ENCODE data around the gene PLCB2. TPM values are rescaled to one million over a fixed set of nuclear protein-coding genes. Genes with fewer than 3 reads are reported as not detected.

The PLCB2 gene
- total and polyA plus RNA-seq, 9 of the 15 experiments (the other 6 are each of a cell fraction or from before 2014, with no cell fraction given) = 0.37 to 12.3 (median 8.0) TPM

DNA sequence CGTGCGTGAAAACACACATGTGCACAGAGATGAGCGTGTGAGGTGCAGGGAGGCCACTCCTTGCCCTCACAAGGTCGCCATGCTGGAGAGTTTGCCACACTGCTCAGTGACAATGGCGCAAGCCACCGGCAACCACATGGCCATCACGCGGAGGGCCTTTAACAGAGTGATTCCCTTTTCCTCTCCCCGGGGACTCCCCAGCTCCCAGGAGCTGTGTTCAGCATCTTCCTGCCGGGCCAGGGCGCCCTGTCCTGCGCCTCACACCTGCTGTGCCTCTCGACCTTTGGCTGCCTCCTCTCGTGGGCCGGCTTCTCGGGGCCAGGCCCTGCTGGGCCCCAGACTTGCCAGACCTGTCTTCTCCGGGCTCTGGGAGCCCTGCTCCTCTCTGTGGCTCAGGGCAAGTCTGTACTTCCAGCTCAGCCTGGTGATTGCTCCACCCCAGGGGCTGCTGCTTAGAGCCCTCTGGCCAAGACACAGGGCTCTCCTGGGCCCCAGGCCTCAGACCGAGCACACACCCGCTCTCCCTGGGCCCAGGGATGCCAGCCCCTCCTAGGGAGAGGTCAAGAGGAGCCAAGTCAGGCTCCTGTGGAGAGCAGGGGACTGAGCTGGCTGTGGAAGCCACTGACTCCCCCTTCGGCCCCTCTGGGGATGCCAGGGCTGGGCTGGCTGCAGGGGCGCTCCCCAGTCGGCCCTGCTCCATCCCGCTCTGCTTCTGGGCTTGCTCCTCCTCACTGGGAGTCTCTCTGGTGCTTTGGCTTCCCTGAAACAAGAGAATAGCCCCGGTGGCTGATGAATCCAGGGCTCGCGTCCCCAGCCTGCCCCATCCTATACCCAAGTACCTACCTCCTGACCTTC lies 27.4 kb upstream of the PLCB2 start:
- Histone ChIP-seq H3K9me1 (ENCODE audit: control insufficient read depth, insufficient read depth, low read length) (no peaks in the 10 kb centered on the region), H3K4me3 (no peak overlapping the region), H3K4me1 (replicated peaks in 1 of 2; ENCODE audit: control insufficient read depth in 2 of 2, insufficient read depth in 2 of 2, low read length in 2 of 2) (peaks cover 40 to 71% of the 10 kb centered on the region in 2 experiments), H3K36me3 (ENCODE audit: control insufficient read depth, insufficient read depth, low read length) (no peaks in the 10 kb centered on the region; the same call in 2 of the 3 replicates), H4K20me1 (replicated peaks; ENCODE audit: control insufficient read depth, insufficient read depth, low read length) (peaks cover 6% of the 10 kb centered on the region; the same call in 1 of the 2 replicates), H3K79me2 (ENCODE audit: control insufficient read depth, insufficient read depth, low read length) (no peaks in the 10 kb centered on the region), H3K27me3 (ENCODE audit: control insufficient read depth in 2 of 2, insufficient read depth in 2 of 2, low read length in 2 of 2) (no peaks in the 10 kb centered on the region), H3K4me2 (ENCODE audit: insufficient read depth, low read length) (no peak overlapping the region), H3K9me3 (replicated peaks; ENCODE audit: control insufficient read depth, insufficient read depth, low read depth, low read length) (no peaks in the 10 kb centered on the region), H2AFZ (ENCODE audit: low read depth, low read length) (peak overlapping the region; percentile 69; the same call in 1 of the 2 replicates), H3K27ac (ENCODE audit: extremely low read depth, low read depth, low read length) (no peak overlapping the region), H3K9ac (ENCODE audit: insufficient read depth in 1 of 2, low read depth in 2 of 2, low read length in 2 of 2) (peak overlapping the region in 1 of 2 experiments; percentile 81; a peak in 1 of 4 replicates)
- POLR2A ChIA-PET = interaction anchor here (0.5 to 1.1 kb wide), 2 partner anchors 62 to 108 kb away, joined by 3 to 4 read pairs; no protein-coding TSS in a partner anchor
- FAIRE-seq (no peak), ATAC-seq (no peak), DNase-seq (ENCODE audit: extremely low read depth in 1 of 4, low spot score in 3 of 4) (no peak)
- in situ Hi-C loops (cut with MboI) = no loop called here
- BruUV-seq (replicated peaks) = no TSS peak
- CTCF ChIA-PET (ENCODE audit: low intra/inter-chr PET ratio) = no interaction called here
- WGBS (ENCODE audit: insufficient coverage, low coverage, missing lambda C conversion rate) = 76% methylated on average over 23 of the region's 26 CpGs
- intact Hi-C loops (cut with micrococcal nuclease) = loop anchor here (5.0 kb wide), 1 partner anchor 118 kb away; no protein-coding TSS in a partner anchor
- TF ChIP-seq U2AF2 (optimal IDR thresholded peaks at IDR 0.05; ENCODE audit: low read depth, low read length) = no peak
- TF ChIP-seq MECOM (CRISPR knock-in tag; IDR thresholded peaks at IDR 0.05) = no peak
- TF ChIP-seq HINFP (tag; conservative IDR thresholded peaks at IDR 0.05; ENCODE audit: low read depth) = no peak
- no peak for TF ChIP-seq TAF7 (tag; IDR thresholded peaks at IDR 0.05)
- TF ChIP-seq FOSL1 (tag; conservative IDR thresholded peaks at IDR 0.05) = no peak
- TF ChIP-seq, protein P1, sequence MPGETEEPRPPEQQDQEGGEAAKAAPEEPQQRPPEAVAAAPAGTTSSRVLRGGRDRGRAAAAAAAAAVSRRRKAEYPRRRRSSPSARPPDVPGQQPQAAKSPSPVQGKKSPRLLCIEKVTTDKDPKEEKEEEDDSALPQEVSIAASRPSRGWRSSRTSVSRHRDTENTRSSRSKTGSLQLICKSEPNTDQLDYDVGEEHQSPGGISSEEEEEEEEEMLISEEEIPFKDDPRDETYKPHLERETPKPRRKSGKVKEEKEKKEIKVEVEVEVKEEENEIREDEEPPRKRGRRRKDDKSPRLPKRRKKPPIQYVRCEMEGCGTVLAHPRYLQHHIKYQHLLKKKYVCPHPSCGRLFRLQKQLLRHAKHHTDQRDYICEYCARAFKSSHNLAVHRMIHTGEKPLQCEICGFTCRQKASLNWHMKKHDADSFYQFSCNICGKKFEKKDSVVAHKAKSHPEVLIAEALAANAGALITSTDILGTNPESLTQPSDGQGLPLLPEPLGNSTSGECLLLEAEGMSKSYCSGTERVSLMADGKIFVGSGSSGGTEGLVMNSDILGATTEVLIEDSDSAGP (CRISPR knock-in tag; IDR thresholded peaks at IDR 0.05) = no peak
- TF ChIP-seq KDM5B (IDR thresholded peaks at IDR 0.05; ENCODE audit: insufficient replicate concordance, low read depth, low read length) = no peak
- TF ChIP-seq POLR2G (IDR thresholded peaks at IDR 0.05; ENCODE audit: low read depth, low read length) = no peak
- no peak for TF ChIP-seq ZNF140 (CRISPR knock-in tag; IDR thresholded peaks at IDR 0.05)
- TF ChIP-seq, protein P2, sequence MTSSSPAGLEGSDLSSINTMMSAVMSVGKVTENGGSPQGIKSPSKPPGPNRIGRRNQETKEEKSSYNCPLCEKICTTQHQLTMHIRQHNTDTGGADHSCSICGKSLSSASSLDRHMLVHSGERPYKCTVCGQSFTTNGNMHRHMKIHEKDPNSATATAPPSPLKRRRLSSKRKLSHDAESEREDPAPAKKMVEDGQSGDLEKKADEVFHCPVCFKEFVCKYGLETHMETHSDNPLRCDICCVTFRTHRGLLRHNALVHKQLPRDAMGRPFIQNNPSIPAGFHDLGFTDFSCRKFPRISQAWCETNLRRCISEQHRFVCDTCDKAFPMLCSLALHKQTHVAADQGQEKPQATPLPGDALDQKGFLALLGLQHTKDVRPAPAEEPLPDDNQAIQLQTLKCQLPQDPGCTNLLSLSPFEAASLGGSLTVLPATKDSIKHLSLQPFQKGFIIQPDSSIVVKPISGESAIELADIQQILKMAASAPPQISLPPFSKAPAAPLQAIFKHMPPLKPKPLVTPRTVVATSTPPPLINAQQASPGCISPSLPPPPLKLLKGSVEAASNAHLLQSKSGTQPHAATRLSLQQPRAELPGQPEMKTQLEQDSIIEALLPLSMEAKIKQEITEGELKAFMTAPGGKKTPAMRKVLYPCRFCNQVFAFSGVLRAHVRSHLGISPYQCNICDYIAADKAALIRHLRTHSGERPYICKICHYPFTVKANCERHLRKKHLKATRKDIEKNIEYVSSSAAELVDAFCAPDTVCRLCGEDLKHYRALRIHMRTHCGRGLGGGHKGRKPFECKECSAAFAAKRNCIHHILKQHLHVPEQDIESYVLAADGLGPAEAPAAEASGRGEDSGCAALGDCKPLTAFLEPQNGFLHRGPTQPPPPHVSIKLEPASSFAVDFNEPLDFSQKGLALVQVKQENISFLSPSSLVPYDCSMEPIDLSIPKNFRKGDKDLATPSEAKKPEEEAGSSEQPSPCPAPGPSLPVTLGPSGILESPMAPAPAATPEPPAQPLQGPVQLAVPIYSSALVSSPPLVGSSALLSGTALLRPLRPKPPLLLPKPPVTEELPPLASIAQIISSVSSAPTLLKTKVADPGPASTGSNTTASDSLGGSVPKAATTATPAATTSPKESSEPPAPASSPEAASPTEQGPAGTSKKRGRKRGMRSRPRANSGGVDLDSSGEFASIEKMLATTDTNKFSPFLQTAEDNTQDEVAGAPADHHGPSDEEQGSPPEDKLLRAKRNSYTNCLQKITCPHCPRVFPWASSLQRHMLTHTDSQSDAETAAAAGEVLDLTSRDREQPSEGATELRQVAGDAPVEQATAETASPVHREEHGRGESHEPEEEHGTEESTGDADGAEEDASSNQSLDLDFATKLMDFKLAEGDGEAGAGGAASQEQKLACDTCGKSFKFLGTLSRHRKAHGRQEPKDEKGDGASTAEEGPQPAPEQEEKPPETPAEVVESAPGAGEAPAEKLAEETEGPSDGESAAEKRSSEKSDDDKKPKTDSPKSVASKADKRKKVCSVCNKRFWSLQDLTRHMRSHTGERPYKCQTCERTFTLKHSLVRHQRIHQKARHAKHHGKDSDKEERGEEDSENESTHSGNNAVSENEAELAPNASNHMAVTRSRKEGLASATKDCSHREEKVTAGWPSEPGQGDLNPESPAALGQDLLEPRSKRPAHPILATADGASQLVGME (CRISPR knock-in tag; IDR thresholded peaks at IDR 0.05) = no peak
- no peak for TF ChIP-seq FUS (optimal IDR thresholded peaks at IDR 0.05; ENCODE audit: low read depth, low read length)
- no peak for TF ChIP-seq ZSCAN29 (IDR thresholded peaks at IDR 0.05)
